GM21360 (cell line): Measurements from ENCODE around the gene ERP44.
"Not testable (repeated sequence)": the region's sequence is repeated elsewhere in the genome, so short reads cannot be mapped to it uniquely, and the experiment has no call there.

Experiments used
- ATAC-seq: cut with Tn5 transposase; IDR thresholded peaks from one replicate; pipeline ENCODE4 v1.9.1; 2021; ENCODE audit warnings: mild to moderate bottlenecking, moderate library complexity; ENCODE audit not compliant: unreplicated experiment

The ERP44 gene

DNA sequence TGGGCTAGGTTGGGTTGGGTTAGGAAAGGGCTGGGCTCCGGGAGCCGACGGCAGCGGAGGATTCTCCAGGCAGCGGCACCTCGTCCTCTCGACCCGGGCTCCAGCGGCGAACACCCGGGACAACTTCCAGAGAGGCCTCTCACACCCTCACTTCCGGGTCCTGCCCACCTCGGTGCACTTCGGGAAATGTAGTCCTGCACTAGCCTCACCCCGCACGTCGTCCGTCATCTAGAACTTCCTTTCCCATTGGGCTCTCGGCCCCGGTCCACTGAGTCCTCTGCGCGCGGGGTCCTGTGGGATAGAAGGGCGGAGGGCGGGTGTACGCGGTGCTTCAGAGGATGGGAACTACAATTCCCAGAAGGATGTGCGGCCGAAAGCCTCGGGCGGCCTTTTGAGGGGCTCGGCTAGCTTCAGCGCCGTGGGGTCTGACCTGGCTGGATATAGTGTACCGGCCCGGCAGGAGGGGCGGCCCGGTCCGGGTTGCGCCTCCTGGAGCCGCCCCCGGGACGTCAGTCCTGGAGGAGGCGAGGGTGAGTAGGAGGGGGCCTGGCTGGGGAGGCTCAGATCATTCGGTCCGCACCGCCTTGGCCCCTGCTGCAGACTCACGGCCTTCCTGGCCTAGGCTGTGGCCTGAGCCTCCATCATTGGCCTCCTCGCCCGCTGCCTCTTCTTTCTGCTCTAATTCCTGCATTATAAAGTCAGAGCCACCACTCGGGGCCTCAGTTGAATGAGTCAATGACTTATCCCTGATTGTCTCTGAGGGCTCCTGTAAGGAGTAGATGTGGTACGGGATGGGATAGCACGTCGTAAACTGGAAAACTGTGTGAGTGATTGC lies at the start of gene ERP44, which contains the start of gene INVS:
ERP44 (minus strand) TSS at position 114 of the 835 bp plus-strand sequence. CDS start 160 bp downstream, outside the sequence.
INVS (plus strand) TSS at position 357 of the 835 bp plus-strand sequence. CDS start 5,279 bp downstream, outside the sequence.
- ATAC-seq: peak; percentile 97

DNA sequence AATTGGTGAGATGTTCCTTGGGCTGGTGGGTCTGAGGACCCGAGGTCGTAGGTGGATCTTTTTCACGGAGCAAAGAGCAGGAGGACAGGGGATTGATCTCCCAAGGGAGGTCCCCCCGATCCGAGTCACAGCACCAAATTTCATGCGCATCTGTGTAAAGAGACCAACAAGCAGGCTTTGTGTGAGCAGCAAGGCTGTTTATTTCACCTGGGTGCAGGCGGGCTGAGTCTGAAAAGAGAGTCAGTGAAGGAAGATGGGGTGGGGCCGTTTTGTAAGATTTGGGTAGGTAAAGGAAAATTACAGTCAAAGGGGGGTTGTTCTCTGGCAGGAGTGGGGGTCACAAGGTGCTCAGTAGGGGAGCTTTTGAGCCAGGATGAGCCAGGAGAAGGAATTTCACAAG lies 47.2 kb upstream of the ERP44 start:
- not testable (repeated sequence) for ATAC-seq

DNA sequence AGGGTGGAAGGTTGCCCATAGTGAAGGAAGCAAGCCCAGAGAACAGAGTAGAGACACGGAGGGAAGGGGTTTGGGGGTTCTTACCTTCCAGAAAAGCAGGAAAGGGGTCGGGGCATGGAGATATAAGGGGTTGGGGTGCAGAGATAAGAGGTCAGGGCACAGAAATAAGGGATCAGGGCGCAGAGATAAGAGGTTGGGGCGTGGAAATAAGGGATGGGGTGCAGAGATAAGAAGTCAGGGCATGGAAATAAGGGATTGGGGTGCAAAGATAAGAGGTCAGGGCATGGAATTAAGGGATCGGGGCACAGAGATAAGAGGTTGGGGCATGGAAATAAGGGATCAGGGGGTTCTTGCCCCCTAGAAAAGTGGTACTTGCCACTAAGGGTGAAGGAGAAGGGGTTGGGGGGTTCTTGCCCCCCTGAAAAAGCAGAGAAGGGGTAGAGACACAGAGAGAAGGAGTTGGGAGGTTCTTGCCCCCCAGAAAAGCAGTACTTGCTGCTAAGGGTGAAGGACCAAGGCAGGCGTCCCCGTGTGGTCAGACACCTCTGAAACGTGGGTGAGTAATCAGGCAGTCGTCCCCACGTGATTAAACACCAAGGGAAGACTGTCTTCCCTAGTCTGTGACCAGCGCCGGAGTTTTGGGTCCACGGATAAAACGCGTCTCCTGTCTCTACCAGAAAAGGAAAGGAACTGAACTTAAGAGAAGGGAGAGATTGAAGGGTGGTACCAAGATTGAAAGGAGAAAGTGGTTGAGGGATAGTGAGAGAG lies 46.6 kb upstream of the ERP44 start:
- not testable (repeated sequence) for ATAC-seq

DNA sequence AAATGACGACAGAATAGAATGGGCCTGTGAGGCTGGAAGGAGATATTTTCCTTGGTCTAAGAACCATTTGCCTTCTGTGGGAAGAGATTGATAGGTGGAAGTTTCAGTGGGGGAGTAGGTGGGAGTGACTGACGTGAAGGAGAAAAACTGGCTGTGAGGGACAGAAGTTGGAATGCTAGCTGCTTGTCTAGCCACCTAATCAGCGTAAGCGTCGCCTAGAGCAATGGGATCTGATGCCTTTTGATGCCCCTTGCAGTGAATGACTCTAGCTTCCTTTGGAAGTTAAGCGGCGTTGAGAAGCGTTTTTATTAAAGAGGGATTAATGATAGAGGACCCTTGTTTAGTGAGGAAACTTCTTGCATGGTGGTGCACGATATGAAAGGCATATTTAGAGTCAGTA lies 43.1 kb upstream of the ERP44 start:
- not testable (repeated sequence) for ATAC-seq

DNA sequence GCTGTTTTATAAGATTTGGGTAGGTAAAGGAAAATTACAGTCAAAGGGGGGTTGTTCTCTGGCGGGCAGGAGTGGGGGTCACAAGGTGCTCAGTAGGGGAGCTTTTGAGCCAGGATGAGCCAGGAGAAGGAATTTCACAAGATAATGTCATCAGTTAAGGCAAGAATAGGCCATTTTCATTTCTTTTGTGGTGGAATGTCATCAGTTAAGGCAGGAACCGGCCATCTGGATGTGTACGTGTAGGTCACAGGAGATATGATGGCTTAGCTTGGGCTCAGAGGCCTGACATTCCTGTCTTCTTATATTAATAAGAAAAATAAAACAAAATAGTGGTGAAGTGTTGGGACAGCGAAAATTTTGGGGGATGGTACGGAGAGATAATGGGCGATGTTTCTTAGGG lies 41.5 kb upstream of the ERP44 start:
- not testable (repeated sequence) for ATAC-seq

DNA sequence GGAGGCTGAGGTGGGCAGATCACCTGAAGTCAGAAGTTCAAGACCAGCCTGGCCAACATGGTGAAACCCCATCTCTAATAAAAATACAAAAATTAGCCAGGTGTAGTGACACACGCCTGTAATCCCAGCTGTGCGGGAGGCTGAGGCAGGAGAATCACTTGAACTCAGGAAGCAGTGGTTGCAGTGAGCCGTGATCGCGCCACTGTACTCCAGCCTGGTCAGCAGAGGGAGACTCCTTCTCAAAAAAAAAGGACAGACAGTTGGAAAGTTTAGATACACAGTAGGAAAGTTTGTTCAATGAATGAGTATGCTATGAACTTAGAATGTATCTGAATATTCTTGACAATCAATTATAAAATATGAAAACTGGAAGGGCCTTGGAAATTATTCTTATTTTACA lies 38.0 kb upstream of the ERP44 start:
- not testable (repeated sequence) for ATAC-seq

DNA sequence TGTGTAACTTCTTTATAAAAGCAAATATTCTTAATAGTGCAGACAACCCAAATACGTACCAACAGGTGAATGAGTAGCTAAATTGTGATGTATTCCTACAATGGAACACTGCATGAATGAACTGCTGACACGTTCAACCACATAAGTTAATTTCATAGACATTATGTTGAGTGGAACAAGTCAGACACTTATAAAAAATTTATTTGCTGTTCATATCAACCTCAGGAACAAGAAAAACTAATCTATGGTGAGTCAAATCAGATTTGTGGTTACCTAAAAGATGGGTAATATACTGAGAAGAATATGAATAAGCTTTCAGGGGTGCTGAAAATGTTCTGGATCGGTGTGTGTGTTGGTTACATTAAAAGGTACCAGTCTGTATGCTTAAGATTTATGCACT lies 35.9 kb upstream of the ERP44 start:
- ATAC-seq: no peak

DNA sequence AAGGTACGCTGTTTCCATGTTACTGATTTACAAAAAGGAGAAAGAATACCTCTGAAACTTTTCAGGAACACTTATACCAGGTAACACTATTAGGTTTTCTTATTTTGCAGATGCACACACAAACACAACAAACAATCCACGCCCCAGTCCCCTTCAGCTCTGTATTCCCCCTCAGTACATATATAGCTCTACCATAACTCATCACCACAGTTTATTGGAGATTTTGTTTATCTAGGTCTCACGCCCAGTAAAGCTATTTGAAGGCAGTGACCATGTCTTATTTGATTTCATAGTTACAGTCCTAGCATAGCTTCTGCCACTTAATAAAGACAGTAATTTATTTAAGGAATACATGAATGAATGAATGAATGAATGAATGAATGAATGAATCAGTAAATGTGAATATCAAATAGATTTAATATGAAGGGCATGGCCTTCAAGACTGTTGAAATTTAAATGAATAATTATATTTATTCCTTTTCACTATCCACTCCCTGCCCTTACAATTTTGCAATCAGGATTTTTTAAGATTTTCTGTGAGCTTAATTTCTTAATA lies 33.2 kb upstream of the ERP44 start:
- ATAC-seq: no peak

DNA sequence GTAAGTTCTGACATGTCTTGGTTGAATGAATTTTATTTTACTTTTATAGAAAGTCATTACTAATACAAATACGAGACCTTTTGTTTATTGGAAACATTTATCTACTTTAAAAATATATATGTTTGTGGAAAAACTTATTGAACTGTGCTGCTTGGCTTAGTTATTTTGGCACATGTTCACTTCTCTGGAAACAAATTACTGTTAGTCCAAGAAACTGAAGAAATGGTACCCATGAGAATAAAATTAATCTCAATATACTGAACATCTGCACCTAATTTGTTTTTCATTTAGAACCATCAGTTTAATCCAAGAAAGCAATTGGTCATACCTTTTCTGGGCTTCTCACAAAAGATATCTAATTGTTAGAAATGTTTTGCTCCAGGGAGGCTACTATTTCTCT lies 32.4 kb upstream of the ERP44 start:
- ATAC-seq: no peak

DNA sequence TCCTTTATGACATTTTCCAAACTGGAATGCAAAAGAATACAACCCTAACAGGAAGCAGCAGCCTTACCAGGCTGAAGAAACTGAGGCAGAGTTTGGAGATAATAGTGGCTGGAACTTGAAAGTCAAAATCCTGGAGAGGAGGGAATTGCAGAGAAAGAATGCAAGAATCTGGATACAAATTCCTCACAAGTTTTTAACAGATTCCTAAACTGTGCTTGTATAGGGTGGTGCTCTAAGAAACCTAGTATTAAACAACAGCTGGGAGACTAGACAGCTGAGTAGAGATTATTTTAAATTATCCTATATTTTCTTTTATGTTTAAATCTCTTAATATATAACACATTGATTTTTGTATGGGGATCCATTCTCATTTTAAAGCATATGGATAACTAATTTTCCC lies 31.0 kb upstream of the ERP44 start:
- ATAC-seq: no peak

DNA sequence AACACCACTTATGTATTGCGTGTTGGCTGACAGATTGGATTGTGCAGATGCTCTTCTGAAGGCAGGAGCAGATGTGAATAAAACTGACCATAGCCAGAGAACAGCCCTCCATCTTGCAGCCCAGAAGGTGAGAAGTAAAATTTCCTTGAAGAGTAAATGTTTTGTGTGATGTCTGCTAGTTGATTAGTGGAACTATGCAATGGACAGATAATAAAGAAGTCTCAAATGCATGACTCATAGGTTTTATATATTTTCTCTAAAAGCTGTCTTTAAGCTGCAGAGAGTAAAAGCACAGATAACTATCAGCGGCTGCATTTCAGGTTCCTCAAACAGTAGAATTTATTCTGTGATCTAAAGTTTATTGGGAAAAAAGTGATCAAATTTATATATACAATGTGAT lies 27.6 kb upstream of the ERP44 start:
- ATAC-seq: no peak

DNA sequence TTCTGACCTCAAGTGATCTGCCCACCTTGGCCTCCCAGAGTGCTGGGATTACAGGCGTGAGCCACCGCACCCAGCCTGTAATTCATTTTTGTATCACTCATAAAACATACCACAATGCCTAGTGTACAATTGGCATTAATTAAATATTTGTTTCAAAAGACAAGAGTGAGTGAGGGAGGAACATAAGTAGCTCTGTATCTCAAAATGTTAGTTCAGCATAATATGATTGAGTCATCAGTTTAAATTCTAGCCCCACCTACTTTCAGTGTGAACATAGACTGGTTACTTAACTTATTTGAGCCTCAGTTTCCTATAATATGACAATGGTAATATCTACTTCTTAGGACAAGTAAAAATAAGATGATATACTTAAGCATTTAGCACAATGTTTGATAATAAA lies 27.1 kb upstream of the ERP44 start:
- ATAC-seq: no peak

DNA sequence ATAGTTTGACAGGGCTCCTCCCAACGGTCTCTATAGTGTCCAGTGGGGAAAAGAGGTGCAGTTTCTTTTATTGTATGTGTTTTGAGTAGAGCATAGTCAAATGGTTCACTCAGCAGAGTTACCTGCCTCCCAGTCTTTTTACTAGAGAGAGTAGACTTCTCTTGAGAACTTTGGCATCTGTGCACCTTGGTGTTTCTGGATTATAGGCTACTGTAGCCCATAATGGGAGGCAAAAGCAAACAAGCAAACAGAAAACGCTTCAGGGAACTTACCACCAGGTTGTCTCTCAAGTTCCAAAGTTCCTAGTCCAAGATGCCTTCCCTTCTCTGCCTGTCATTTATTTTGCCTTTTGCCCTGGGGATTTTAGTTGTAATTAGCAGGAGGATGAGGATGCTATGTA lies 26.4 kb upstream of the ERP44 start:
- no peak for ATAC-seq

DNA sequence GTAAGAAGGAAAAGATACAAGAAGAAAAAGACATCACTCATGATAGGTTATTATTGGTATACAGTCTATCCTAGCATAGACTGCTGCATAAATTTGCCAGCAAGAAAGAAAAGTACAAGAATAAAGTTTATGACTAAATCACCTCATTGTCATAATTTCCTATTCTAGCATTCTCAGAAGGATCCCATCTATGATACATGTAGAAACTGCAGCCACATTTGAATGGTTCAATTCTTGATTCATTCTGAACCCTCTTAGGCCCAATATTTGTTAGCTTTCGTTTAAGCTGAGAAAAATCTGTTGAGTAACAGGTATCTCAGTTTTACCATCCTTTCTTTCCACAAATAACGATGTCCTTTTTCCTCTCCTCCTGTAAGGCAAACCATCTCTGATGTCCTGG lies 21.5 kb upstream of the ERP44 start:
- no peak for ATAC-seq

DNA sequence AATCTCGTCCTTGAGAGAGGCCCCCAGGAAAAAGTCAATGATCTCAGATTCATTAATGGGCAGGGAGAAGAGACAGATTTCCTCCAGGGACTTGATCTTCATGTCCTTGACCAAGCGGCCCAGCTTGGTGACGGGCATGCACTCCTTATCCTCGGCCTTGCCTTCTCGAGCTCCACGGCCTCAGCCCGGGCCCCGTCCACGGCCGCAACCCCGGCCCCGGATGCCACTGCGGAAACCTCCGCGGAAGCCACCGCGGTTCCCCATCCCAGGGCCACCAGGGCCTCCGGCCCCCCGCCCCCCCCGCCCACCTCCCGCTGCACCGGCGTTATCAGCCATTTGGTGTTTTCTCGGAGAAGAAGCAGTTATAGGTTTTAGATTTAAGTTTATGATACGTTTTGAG lies 18.5 kb upstream of the ERP44 start:
- no peak for ATAC-seq

DNA sequence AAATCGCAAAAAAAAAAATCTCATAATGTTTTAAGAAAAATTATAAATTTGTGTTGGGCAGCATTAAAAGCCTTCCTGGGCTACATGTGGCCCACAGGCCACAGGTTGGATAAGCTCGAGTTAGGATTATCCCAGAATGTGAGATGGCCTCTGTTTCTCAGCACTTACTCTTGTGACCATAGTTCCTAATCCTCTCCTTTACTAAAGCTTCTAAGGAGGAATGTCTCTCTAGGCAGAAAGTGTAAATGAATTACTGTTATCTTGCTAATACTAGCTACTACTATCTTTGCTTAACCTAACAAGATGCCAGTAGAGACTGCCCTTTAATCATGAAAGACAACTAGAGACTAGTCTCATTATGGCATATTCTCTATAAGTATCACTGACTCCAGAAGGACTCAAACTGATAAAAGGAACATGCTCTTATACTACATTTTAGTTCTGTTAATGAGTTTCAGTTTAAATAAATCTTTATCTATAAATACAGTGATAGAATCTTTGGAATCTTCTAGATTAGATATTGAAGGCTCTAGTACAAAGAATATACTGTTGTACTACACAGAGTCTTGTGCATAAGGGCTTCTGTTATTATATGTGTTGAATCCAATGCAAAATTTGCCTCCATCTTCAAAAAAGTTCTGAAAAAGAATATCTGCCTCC lies 14.0 kb upstream of the ERP44 start:
- ATAC-seq: no peak

DNA sequence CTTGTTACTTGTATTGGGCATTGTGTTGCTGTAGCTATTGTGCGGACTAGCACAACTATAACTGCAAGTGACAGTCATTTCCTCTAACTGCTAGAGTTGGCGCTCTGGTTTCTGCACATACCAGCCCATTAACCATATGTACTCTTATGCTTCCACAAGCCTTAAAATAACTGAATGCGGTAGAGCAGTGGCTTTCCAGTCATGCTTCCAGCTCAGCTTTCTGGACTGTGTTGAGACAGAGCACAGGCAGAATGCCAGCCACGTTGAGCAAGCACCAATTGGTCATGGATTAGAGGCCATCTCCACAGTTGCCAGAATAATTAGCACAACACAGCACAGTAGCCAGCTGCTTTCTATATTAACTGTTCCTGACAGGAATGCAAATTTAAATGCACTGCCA lies 12.4 kb upstream of the ERP44 start:
- ATAC-seq: no peak

DNA sequence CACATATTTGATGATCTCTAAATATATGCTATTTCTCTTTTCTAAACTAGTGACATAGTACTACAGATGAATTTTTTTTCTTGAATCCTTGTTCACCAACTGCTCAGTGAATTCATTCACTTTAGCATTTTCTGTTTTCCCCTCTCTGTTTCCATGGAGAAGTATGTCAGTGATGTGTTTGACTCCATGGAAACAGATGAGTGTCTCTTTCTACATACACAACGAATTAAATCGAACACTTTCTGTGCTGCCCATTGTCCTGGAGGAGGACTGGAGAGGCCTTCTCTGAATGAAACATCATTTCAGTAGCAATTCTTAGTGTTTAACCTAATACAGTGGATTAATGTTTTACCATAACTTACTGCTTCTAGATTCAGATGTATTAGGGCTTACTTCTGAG lies 9.8 kb upstream of the ERP44 start:
- ATAC-seq: no peak

DNA sequence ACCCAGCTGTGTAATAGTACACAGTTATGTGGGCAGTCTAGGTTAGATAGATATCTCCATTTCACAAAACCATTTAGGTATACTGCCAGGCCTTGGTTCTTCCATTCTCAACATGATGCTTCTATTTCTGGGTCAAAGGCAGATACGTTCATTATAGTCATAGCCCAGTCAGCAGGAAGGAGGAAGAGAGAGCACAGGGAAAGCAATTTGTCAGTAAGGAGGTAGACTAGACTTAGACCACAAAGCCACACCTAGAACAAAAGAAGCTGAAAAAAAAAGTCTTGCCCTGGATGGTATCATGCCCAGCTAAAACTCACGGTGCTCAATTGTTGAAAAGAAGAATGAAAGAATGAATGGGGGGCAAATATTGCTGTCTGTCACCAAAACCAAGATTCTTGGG lies 7.8 kb upstream of the ERP44 start:
- ATAC-seq: no peak

DNA sequence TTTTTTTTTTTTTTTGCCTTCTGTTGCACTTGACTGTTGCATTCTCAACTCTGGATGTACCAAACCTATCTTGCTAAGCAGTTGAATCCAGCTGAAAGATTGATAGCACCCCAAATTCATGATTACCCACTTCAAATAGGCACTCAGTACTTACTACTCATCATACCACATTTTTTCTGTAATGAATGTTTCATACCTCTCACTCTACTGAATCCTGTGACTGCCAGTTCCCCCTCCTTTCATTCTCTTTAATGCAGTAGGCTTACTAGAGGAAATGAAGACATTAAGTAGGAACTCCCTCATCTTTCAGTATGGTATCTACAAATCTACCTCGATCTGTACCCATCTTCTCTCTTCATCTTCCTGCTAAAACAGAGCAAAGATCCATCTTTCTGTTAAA lies 7.1 kb upstream of the ERP44 start:
- no peak for ATAC-seq

DNA sequence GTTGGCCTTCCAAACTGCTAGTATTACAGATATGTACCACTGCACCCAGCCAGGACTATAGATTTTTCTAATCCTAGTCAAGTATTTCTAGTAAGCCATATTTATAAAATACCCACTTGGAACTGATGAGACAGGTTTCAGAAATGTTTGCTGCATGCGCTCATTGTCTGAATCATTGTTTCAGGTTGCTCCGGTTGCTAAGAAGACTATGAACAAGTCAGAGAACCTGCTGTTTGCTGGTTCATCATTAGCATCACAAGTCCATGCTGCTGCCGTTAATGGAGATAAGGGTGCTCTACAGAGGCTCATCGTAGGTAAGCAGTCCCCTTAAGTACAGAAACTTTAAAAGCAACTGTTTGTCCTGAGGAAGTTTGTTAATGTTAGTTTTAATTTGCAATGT lies 5.5 kb upstream of the ERP44 start:
- ATAC-seq: no peak
